ENCODE data around the gene USP48.

USP48 gene

DNA sequence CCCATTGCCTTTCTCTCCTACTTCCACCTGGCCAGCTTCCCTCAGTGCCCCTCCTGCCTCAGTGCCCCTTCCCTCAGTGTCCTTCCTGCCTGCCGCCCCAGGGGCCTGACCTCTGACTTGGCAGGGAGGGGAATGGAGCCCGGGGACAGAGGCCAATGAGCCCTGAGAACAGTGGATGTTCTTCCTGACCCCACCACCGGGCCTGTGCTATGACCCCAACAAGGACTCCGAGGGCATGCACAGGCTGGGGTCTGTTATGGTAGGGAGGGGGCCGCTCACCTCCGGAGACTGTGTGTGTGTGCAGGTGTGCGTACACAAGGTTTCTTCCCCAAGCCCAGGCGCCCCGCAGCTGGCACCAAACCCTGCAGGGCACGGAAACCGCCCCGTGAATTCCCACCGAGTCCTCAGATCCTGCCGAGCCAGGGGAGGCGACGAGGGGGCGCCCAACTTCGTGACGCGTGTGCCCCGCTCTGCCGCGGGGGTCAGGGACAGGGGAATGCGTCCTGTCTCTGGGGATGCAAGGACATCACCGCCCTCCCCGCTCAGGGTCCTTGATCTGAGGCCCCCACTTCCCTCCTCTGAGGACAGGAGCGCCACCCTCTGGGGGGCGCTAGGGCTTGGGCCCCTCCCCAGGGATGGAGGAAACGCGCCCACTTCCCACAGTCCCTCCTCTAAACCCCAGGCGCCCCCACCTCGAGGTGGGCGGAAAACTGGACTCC lies 114.6 kb downstream of the USP48 start:
- no peak for DNase-seq (ENCODE audit: low read depth)

DNA sequence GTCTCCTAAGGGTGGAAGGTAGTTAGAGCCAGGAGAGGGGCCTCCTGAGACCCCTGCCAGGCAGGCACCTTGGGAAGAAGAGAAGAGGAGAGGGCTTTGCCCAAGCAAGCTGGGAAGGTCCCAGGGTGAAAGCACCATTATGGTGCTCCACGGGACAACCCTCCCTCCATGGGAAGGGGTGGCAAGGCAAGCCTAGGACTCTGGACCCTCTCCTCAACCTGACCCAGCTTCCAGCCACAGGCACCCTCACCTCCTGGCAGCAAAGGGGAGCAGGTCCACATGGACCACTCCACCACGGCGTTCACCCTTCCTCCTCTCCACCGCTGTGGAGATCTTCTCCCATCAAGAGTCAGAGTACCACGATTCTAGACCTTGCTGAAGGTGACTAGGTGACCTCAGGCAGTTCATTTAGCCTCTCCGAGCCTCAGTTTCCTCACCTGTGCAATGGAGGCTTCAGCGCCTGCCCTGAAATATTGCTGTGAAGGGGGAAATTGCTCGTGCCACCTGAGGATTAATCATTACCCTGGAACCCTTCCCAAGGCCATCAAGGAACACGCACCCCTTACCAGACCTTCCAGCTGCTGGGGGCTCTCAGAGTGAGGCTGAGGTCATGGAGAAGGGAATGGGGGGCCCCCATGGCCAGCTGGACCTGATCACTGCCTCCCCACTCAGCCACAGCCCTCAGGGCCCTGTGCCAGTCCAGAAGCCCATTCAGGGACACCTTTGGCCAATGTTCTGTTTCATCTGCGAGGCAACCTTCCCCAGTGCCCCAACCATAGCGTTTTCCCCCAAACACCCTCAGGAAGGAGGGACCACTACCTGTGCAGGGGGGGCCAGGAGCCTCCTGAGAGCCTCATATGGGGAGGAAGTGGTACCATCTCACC lies 115.4 kb downstream of the USP48 start:
- DNase-seq (ENCODE audit: low read depth) = no peak

DNA sequence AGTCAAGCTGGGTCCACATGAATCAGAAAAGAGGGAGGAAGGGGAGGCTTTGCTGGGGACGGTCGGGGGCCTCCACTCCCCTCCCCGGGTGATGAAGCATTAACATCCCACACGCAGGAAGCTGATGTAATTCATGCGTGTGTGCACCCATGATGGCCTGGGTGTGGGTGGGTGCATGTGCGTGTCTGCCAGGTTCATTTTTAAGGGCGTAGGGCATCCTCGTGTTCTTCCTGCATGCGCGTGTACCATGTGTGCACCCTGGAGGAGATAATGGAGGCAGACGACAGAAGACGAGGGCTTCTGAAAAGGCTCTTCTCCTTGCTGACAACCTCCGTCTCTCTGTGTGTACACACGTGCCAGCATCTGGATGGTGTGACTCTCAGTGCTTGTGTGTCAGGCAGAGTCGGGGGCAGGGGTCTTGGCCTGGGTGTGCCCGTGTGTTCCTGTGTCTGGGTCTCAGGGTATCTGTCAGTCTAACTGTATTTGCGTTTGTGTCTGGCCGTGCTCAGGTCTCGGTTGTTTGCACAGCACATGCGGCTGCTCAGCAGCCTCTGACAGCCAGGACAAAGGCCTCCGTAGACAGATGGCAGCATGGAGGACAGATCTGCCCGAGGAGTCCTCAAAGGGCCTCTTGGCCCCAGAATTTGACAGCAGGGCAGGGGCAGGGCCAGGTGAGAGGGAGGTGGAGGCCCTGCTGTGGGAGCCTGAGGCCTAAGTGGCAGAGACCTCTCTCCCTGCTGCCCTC lies 116.2 kb downstream of the USP48 start:
- DNase-seq (ENCODE audit: low read depth) = no peak

- no peak for DNase-seq (ENCODE audit: low read depth)
Measured at GRCh38 chr1:21665711-21666575, 117.0 kb downstream of the USP48 start.

DNA sequence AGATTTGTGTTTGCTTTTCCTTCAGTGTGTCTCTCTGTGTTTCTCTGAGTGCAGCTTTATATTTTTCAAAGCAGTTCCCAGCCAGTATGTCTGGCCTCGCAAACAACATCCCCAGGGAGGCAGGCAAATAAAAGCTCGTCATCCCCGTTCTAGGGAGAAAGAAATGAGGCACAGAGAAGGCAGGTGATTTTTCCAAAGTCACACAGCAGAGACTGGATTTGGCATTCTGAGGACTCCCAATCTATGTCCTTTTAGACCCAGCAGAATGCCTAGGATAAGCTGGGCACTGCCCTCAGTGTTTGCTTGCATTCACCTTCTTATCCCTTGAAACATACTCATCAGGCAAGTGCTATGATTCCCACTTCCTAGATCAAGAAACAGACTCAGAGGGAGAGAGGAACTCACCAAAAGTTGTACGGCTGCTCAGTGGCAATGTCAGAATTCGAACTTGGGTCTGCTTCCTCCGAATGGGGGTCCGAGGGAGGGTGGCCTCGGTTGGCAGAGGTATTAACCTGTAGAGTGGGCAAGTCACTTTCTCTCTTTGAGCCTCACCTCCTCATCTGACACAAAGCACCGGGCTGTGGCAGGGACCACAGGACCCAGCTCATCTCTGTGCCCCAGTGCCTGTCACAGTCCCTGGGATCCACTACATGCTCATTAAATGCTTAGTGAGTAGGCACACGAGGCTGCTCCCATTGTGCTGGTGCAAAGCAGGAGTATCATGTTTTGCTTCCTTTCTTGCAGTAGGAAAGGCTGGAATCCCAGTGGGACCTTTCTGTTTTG lies 118.0 kb downstream of the USP48 start:
- no peak for DNase-seq (ENCODE audit: low read depth)

- DNase-seq (ENCODE audit: low read depth) = no peak
Measured at GRCh38 chr1:21663951-21664805, 118.8 kb downstream of the USP48 start.

DNA sequence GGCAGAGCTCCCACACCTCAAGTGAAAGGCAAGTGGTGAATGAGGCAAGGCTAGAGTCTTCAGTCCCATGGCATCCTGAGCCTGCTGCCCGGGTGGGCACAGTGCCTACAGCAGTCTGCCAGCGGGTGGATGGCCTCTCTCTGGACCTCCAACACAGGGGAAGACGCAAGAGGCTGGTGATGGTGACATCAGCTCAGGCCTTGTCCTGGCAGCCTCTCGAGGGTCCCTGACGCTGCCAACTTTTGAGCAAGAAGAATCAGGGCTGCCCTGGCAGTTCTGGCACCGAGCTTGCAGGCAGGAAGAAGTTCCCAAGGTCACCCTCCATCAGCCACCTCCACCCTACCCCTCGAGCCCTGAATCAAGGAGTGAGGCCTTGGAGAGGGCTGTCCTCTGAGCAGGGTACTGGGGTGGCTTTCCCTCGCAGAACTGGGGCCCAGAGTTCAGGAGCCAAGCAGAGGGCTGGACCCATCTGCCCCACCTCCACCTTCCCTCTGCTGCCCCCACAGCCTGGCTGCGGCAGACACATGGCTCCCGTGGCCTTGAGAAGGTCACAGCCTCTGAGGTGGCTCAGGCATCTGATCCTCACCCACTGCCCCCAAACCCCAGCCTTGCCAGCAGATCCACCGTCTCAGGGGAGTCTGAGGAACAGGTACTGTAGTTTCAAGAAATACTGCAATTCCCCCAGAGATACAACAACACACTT lies 119.5 kb downstream of the USP48 start:
- DNase-seq (ENCODE audit: low read depth) = no peak

DNA sequence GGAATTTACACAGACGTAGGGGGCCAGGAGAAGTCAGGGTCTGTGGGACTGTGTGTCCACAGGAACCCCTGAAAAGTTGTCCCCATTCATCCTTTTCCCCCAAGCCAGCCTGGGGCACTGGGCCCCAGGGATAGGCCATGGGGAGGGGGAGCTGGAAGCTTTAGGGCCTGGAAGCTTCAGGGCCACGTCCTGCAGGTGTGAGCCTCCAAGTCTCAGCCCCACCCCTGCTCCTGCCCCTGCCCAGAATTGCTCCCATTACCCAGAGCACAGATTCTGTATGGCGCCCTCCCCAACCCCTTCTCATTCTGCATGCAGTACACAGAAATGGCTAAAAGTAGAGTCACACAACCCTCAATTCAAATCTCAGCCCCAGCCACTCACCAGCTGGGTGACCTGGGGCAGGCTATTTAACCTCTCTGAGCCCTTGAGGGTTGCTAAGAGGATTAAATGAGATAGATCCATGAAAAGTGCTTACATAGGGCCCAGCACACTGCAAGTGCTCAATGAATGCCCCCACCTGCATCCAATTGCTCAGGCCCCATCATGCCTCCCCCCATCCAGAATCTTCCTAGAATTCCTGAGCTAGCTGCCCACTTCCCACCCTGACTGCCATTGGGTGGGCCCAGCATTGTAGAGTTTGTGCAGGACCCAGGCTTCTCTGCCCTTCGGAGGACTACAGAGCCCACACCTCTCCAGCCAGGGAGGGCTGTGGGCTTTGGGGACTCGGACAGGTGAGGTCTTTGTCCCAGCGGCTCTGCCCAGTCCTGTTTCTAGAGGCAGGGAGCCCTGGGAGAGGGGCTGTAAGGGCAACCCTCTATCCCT lies 120.3 kb downstream of the USP48 start:
- no peak for DNase-seq (ENCODE audit: low read depth)

- DNase-seq (ENCODE audit: low read depth) = no peak
Measured at GRCh38 chr1:21661886-21662285, 121.1 kb downstream of the USP48 start.

DNA sequence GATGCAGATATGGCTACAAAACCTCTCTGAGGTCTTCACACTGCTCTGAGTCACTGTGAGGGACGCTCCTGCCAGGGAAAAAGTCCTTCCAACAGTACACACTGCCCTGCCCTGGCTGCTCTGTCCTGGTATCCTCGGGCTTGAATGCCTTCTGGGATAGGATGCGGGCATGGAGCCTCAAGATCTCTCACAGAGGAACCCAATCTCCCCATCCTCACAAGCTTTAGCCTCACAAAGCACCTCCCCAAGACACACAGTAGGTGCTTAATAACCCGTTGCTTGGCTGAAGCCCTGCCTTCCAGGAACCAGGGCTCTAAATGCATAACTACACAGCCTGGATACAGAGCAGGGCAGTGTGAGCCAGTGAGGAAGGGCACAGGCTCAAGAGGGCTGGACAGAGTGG lies 123.0 kb downstream of the USP48 start:
- no peak for DNase-seq (ENCODE audit: low read depth)

DNA sequence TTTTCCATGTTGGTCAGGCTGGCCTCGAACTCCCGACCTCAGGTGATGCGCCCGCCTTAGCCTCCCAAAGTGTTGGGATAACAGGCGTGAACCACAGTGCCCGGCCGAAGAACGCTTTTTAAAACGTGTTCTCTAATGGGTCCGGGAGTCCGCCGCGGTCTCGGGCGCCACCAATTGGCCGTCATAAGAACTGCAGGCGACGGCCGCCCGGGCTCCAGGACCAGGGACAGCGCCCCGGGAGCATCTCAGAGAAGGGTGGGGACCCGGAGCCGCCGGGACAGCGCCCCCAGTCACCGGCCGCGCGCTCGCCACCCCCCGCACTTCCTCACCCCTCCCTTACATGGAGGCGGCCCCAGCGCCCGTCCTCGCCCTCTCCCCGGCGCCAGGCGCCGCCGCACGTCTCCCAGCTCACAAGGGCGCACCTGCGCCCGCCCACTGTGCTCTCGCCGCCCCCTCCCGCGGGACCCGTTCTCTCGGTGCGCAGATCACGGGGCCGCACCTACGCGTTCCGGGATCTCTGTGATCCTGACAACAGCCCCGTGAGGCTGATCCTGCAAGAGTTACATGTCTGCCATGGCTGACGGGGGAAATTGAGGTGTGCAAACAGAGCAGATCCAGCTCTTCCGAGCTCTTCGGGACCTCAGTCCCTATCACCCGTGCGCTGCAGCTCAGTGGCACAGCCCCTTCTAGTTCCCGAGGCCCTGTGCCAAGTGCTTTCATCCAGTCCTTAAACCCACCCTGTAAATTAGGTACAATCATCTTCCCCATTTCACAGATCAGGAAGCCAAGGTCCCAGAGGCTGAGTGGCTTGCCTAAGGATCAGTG lies 123.6 kb downstream of the USP48 start:
- no peak for DNase-seq (ENCODE audit: low read depth)

- no peak for DNase-seq (ENCODE audit: low read depth)
Measured at GRCh38 chr1:21657456-21658190, 125.3 kb downstream of the USP48 start.

- no peak for DNase-seq (ENCODE audit: low read depth)
Measured at GRCh38 chr1:21655748-21656147, 127.2 kb downstream of the USP48 start.

DNA sequence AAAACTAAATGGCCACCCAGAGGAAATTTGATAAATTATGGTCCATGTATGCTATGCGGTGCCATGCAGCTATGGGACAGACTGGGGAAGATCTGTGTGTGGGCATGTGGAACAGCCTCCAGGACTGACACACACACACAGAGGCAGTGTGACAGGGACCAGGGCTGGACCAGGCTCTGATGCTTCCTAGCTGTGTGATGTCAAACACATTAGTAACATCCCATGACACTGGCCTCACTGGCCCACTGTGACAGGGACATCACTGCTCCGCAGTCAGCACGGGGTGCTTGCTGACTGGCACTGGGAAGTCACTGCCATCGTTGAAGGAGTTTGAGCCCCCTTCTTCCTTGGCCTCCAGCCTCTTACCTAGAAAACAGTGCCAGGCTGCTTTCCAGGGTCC lies 127.7 kb downstream of the USP48 start:
- no peak for DNase-seq (ENCODE audit: low read depth)

- DNase-seq (ENCODE audit: low read depth) = no peak
Measured at GRCh38 chr1:21654209-21654608, 128.7 kb downstream of the USP48 start.

DNA sequence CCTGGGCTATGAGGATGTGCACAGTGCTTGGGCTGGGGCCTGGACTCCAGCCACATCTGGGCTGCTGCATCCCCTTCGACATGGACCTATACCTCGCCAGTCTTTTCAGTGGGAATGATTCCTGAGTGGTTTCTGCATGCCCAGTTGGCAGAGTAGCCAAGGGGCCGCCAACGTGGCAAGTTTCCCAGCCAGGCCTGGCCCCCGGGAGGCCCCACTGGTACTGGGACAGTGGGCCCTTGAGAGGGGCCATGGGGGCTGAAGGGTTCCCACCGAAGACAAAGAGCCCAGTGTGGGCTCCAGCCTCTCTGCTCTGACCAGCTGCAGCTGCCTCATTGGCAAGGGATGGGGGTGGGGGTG lies 129.2 kb downstream of the USP48 start:
- DNase-seq (ENCODE audit: low read depth) = no peak
